SIG-M5 (cell line): ENCODE data around the gene KLHL30.

Experiments
- DNase-seq: peaks from one replicate; lab custom pipeline; 2025; lab: John Stamatoyannopoulos, UW

KLHL30 gene

DNA sequence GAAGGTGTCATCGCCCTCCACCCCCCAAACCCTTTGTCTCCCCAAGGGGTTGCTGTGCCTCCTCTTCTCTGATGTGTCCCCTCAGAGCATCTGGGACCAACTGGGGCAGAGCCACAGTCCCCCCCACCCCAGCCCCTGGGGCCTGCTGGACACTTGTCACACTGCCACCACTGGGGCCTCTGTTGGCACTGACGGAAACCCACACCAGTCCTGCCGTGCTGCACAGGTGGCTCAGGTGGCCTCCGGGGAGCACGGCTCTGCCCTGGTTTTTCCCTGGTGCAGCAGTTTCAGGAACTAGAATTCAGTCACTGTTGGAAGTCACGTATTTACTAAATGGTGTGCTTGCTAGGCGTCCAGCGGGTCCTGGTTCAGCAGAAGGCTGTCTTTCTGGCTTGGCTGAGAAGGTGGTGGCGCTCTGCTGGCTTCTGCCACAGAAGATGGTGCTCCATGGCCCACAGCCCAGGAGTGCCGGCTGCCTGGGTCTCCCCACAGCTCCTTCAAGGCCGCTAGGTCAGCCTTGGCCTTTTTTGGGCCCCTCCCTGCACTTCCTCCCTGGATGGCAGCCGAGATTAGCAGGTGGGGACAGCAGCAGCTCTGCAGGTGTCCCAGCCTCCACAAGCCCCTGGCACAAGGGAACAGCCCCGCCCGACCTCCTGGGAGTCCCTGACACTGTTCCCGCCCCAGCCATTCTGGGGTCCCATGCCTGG lies 18.6 kb upstream of the KLHL30 start:
- DNase-seq: no peak

DNA sequence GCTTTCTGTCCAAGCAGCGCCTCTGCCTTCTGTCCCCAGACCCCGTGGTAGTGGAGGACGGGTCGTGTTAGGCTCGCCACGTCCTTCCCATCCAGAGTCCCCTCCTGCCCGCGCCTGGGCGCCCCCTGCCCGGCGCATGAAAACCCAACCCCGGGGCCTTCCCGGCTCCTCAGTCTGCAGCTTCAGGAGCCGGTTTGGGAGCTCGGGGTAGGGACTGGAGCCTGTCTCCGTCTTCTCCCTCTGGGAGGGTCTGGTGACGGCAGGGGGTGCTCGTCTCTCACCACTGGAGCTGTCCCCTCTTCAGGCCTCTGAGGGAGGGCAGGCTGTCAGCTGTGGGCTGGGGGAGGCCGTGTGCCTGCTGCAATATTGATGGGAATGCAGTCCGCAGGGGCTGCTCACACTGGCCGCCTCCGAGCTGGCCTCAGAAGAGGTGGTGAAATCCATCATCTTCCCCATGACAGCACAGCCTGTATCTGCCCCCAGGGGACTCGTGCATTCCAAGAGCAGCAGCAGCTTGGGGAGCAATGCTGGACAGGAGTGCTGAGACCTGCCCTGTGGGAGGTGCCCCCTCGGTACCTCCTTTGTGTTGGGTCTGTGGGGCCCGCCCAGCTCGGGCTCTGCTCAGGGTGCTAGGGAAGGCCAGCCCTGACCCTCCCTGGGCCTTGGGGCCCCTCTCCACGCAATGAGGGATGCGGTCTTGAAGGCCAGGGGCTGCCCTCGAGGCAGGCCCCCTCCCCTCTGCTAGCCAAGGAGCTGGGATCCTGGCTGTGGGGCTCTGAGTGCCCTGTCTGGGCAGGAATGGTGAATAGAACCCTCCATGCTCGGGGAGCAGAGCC lies 17.8 kb upstream of the KLHL30 start:
- no peak for DNase-seq

DNA sequence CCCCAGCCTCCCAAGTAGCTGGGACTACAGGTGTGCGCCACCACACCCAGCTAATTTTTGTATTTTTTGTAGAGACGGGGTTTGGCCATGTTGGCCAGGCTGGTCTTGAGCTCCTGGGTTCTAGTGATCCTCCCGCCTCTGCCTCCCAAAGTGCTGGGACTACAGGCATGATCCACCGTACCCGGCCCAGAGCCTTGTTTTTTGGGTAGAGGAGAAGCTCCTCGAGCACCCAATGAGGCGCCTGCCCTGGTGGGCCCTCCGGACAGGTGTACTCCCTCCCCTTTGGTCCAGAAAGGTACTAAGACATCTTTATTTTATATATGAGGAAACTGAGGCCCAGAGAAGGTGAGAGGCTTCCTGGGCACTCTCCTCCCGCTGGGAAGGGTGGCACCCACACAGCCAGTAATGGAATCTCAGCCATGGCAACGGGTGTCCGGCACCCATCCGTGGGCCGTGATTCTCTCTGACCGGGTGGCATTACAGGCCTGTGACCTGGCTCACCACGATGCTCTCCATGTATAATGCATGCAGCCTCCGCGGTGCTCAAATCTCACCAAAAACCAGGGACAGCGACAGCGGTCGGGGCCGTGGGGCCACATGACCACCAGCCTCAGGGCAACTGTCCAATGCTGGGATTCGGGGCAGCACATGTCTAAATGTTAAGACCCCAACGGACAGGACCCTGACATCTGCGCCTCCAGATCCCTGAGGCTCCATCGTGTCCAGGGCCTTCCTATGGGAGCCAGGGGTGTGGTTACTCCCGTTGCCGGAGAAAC lies 16.8 kb upstream of the KLHL30 start:
- DNase-seq: no peak

DNA sequence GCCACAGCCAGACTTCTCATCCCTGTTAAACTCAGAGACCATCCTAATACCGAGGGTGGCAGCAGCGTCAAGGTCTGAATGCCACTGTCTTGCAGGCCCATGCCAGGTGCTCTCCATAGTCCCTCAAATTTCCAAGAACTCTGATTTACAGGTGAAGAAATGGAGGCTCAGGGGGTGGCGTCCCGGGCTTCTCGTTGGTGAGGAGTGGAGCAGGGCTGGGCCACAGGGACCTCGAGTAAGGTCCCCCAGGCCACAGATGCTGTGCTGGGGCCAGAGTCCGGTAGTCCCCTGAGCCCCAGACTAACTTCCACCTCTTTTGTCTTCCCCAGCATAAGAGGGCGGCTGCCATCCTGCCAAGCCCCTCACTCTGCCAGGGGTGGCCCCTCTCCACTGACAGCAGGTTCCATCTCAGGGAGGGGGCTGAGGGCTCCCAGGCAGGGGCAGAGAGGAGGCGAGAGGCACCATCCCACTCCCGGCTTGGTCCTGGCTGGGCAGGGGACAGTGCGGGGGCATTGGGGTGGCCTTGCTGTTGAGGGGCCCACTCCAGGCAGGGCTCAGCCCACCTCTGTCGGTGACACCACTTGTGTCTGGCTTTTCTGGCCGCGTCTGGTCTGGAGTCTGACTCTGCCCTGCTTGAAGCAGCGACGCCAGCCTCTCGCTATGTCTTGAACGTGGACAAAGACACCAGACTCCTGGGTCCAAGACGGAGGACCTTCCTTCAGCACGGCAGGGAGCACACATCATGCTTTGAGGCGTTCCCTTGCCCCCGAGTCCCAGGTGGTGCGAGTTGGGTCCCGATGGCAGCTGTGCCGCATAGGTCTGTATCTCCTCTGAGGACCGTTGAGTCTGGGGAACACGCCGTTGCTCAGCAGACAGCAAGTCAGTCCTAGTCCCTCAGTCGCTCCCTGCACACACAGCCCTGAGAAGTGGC lies 15.9 kb upstream of the KLHL30 start:
- DNase-seq: no peak

- DNase-seq: no peak
Measured at GRCh38 chr2:238123218-238123971, 15.1 kb upstream of the KLHL30 start.

DNA sequence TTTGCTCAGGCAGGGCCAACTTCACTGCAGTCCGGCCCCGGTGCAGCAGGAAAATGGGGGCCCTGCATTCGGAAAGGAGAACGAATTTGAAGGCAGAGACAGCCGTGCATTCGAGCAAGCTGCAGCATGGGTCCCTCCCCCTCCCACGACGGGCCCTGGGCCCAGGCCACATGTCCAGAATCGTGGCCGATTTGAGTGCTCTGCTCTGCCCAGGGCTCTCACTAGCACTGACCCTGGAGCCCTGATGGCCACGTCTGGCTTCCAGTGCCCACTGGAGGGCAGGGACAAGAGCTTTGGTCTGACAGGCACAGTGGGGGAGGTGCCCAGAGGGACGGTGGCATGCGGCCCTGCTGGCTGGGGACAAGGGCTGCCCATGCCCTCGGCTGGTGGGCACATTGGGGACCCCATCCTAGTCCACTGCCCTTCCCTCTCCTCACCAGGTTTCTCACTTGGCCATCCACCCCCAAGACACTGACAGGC lies 14.4 kb upstream of the KLHL30 start:
- DNase-seq: no peak

- DNase-seq: no peak
Measured at GRCh38 chr2:238124488-238125126, 13.9 kb upstream of the KLHL30 start.

- no peak for DNase-seq
Measured at GRCh38 chr2:238125127-238125885, 13.2 kb upstream of the KLHL30 start.

GRCh38 chr2:238126338-238126737 lies 12.1 kb upstream of the KLHL30 start:
- DNase-seq: no peak

DNA sequence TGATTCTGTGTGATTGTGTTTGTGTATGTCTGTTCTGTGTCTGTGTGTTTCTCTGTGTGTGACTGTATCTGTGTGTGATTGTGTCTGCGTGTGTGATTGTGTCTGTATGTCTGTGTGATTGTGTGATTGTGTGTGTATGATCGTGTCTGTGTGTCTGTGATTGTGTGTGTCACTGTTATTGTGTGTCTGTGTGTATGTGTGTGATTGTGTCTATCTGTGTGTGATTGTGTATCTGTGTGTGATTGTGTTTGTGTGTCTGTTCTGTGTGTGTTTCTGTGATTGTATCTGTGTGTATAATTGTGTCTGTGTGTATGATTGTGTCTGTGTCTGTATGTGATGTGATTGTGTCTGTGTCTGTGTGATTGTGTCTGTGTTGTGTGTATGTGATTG lies 11.7 kb upstream of the KLHL30 start:
- DNase-seq: no peak

- no peak for DNase-seq
Measured at GRCh38 chr2:238127165-238128060, 11.1 kb upstream of the KLHL30 start.

GRCh38 chr2:238128061-238128440 lies 10.4 kb upstream of the KLHL30 start:
- DNase-seq: no peak

DNA sequence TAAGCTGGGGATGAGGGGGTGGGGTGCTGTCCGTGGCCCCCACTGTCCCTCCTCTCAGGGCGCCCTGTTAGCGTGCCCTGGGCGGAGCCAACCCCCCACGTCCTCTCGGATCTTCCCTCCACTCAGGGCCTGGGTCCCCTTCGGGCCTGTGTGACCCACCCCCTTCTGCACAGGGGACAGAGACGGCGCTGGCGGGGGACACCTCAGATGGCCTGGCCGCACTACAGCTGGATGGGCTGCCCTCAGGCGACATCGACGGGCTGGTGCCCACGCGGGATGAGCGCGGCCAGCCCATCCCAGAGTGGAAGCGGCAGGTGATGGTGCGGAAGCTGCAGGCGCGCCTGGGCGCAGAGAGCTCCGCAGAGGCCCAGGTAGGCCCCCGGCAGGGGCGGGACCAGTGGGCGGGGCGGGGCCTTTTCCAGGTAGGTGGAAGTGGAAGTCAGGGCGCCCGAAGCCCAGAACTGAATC lies 9.9 kb upstream of the KLHL30 start:
- DNase-seq: no peak

DNA sequence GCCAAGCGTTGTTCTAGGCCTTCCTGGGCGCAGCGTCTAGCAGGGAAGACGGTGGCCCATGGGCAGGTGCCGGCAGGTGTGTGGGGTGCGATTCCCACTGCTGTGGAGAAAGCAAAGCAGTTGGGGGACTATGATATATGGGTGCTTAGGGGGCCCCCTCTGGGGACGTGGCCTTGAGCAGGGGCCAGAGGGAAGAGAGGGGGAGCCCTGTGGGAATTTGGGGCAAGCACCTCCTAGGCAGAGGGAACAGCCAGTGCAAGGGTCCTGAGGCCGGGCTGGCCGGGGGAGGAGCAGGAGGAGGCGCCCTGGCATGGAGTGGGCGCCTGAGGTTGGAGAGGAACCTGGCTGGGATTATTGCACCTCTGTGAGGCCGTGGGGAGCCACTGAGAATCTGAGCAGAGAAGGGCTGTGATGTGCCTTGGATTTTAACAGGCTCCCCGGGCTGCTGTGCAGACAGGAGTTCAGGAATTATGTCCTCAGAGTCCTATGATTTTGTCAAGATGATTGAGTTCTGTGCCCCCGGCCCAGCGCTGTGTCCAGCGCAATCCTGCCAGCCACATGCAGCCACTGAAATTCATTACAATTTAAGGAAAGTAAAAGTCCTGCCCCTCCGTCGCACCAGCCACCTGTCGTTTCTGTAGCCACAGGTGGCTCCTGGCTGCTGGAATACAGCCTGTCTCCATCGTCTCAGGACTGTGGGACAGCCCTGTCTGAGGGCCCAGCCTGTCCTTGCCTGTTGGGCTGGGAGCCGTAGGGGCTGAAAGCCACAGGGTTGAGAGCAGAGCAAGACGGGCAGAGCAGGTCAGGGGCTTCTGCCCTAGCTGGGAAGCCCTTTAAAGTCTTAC lies 9.1 kb upstream of the KLHL30 start:
- no peak for DNase-seq

GRCh38 chr2:238130111-238130695 lies 8.3 kb upstream of the KLHL30 start:
- no peak for DNase-seq

- no peak for DNase-seq
Measured at GRCh38 chr2:238130696-238131628, 7.5 kb upstream of the KLHL30 start.
